ENCODE measurements around the gene CACNA1F.

GRCh38 chrX:49166914-49167739 lies 66.0 kb downstream of the CACNA1F start:
- TF ChIP-seq CTCF (IDR thresholded peaks at IDR 0.05) (no peak), EZH2 (IDR thresholded peaks at IDR 0.05) (no peak)
